C1 segment of cervical spinal cord (tissue), 14 donors: Measurements from ENCODE around the gene SLC16A9.

ENCODE experiments used
- DNase-seq, 14 donors: peaks; one replicate each; lab custom pipeline; 2025; lab: John Stamatoyannopoulos, UW

Gene SLC16A9

GRCh38 chr10:59631237-59631636, 78.4 kb downstream of the SLC16A9 start:
- no peak for DNase-seq

- DNase-seq = no peak
Measured at GRCh38 chr10:59628965-59629364, 80.7 kb downstream of the SLC16A9 start.

GRCh38 chr10:59628456-59628855, 81.2 kb downstream of the SLC16A9 start:
- no peak for DNase-seq

- no peak for DNase-seq
Measured at GRCh38 chr10:59627366-59628018, 82.2 kb downstream of the SLC16A9 start.

- no peak for DNase-seq
Measured at GRCh38 chr10:59626523-59626869, 83.2 kb downstream of the SLC16A9 start.

GRCh38 chr10:59625721-59626522, 83.7 kb downstream of the SLC16A9 start:
- DNase-seq = peak in 9 of 14 donors; percentile 15 to 88 (median 35)

GRCh38 chr10:59624951-59625350, 84.7 kb downstream of the SLC16A9 start:
- no peak for DNase-seq

- no peak for DNase-seq
Measured at GRCh38 chr10:59624136-59624535, 85.5 kb downstream of the SLC16A9 start.

- no peak for DNase-seq
Measured at GRCh38 chr10:59623133-59624121, 86.2 kb downstream of the SLC16A9 start.

- peak in 5 of 14 donors; percentile 3 to 49 (median 19) for DNase-seq
Measured at GRCh38 chr10:59622320-59623132, 87.1 kb downstream of the SLC16A9 start.

- DNase-seq = no peak
Measured at GRCh38 chr10:59621771-59622170, 87.9 kb downstream of the SLC16A9 start.

GRCh38 chr10:59618666-59619065, 91.0 kb downstream of the SLC16A9 start:
- DNase-seq = no peak

GRCh38 chr10:59617996-59618395, 91.7 kb downstream of the SLC16A9 start:
- no peak for DNase-seq

GRCh38 chr10:59611048-59611447, 98.6 kb downstream of the SLC16A9 start:
- peak in 1 of 14 donors; percentile 10 for DNase-seq

- DNase-seq = no peak
Measured at GRCh38 chr10:59607970-59608369, 101.7 kb downstream of the SLC16A9 start.

GRCh38 chr10:59606551-59606961, 103.1 kb downstream of the SLC16A9 start:
- DNase-seq = no peak

GRCh38 chr10:59601985-59602384, 107.7 kb downstream of the SLC16A9 start:
- no peak for DNase-seq
